ENCODE measurements around the gene MUC4. TPM values are rescaled to one million over a fixed set of nuclear protein-coding genes. Genes with fewer than 3 reads are reported as not detected.

MUC4 gene
- polyA plus RNA-seq, 3 donors = not detected

DNA sequence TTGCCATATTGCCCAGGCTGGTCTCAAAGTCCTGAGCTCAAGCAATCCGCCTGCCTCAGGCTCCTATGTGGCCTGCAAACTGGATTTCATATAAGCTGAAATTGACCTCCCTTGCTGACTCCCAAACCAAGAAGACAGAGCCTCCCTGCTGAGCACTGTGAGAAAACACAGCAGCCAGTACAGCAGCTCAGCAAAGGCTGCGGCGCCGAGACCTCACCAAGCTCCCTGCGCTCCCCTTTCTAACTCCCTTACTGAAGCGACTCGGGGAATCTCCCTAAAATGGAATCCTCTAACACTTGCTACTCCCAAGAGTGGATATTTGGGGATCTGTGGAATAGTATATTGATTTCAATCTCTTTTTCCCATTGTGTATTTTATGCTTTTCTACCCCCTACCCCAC is 56.3 kb downstream of the MUC4 start:
- H3K4me3 ChIP-seq (replicated peaks in 1 of 3; ENCODE audit: low read depth in 2 of 3, low read length in 3 of 3) = no peak overlapping the region
- no peaks in the 10 kb centered on the region for H3K9me3 ChIP-seq (replicated peaks in 1 of 2; ENCODE audit: control insufficient read depth in 1 of 2, insufficient read depth in 1 of 2, low read length in 2 of 2)
- H3K27me3 ChIP-seq (ENCODE audit: control insufficient read depth in 2 of 2, insufficient read depth in 2 of 2, low read length in 2 of 2) = peaks cover under 1 to 13% of the 10 kb centered on the region in 2 donors
- no peak overlapping the region for H2AFZ ChIP-seq (ENCODE audit: insufficient read depth, low read depth, low read length, poor library complexity, severe bottlenecking)
- Mint-ChIP-seq H3K36me3 (no peaks in the 10 kb centered on the region), H3K27ac (no peak overlapping the region), H3K9me3 (peaks cover 0 to 2% (median 0%) of the 10 kb centered on the region in 7 donors), H3K4me1 (no peaks in the 10 kb centered on the region), H3K4me3 (no peak overlapping the region), H3K27me3 (ENCODE audit: low read depth in 3 of 3) (peaks cover 20 to 40% (median 29%) of the 10 kb centered on the region in 3 donors)
- H3K27ac ChIP-seq (ENCODE audit: low read depth in 1 of 2, low read length in 2 of 2) = no peak overlapping the region
- intact Hi-C loops (cut with micrococcal nuclease) = no loop called here
- TF ChIP-seq, protein P1, sequence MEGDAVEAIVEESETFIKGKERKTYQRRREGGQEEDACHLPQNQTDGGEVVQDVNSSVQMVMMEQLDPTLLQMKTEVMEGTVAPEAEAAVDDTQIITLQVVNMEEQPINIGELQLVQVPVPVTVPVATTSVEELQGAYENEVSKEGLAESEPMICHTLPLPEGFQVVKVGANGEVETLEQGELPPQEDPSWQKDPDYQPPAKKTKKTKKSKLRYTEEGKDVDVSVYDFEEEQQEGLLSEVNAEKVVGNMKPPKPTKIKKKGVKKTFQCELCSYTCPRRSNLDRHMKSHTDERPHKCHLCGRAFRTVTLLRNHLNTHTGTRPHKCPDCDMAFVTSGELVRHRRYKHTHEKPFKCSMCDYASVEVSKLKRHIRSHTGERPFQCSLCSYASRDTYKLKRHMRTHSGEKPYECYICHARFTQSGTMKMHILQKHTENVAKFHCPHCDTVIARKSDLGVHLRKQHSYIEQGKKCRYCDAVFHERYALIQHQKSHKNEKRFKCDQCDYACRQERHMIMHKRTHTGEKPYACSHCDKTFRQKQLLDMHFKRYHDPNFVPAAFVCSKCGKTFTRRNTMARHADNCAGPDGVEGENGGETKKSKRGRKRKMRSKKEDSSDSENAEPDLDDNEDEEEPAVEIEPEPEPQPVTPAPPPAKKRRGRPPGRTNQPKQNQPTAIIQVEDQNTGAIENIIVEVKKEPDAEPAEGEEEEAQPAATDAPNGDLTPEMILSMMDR (IDR thresholded peaks at IDR 0.05) = no peak
- DNase-seq = no peak
- WGBS (ENCODE audit: insufficient coverage) = 88% methylated on average over 1 of the region's 7 CpGs
- no peaks in the 10 kb centered on the region for H3K79me2 ChIP-seq (ENCODE audit: insufficient read depth, low read length)
- H3K36me3 ChIP-seq (replicated peaks in 1 of 2; ENCODE audit: control insufficient read depth in 1 of 2, insufficient read depth in 2 of 2, low read length in 2 of 2) = no peaks in the 10 kb centered on the region
- no peaks in the 10 kb centered on the region for H4K20me1 ChIP-seq (ENCODE audit: insufficient read depth, low read length)
- no peak overlapping the region for H3K4me2 ChIP-seq (replicated peaks; ENCODE audit: extremely low read depth, low read length, poor library complexity, severe bottlenecking)
- H3K4me1 ChIP-seq (ENCODE audit: control insufficient read depth in 1 of 2, insufficient read depth in 2 of 2, low read length in 2 of 2) = no peaks in the 10 kb centered on the region
- H3K9ac ChIP-seq (ENCODE audit: insufficient read depth, low read length, poor library complexity, severe bottlenecking) = no peak overlapping the region

DNA sequence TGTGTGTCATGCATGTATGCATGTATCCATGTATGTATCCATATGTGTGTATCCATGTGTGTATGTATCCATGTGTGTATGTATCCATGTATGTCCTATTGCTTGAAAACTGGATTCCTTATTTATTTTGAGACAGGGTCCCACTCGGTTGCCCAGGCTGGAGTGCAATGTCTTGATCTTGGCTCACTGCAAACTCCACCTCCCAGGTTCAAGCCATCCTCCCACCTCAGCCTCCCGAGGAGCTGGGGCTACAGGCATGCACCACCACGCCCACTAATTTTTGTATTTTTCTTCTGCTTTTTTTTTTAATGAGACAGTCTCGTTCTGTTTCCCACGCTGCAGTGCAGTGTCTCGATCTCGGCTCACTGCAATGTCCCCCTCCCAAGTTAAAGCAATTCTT is 56.8 kb downstream of the MUC4 start:
- no peak overlapping the region for H3K4me3 ChIP-seq (replicated peaks in 1 of 3; ENCODE audit: low read depth in 2 of 3, low read length in 3 of 3)
- intact Hi-C loops (cut with micrococcal nuclease) = no loop called here
- no peaks in the 10 kb centered on the region for H4K20me1 ChIP-seq (ENCODE audit: insufficient read depth, low read length)
- no peaks in the 10 kb centered on the region for H3K79me2 ChIP-seq (ENCODE audit: insufficient read depth, low read length)
- WGBS (ENCODE audit: insufficient coverage) = 91% methylated on average over 7 of the region's 7 CpGs
- Mint-ChIP-seq H3K4me3 (no peak overlapping the region), H3K36me3 (no peaks in the 10 kb centered on the region), H3K27ac (no peak overlapping the region), H3K4me1 (no peaks in the 10 kb centered on the region), H3K27me3 (ENCODE audit: low read depth in 3 of 3) (peaks cover 22 to 37% (median 24%) of the 10 kb centered on the region in 3 donors), H3K9me3 (peaks cover 0 to 2% (median 0%) of the 10 kb centered on the region in 7 donors)
- H2AFZ ChIP-seq (ENCODE audit: insufficient read depth, low read depth, low read length, poor library complexity, severe bottlenecking) = no peak overlapping the region
- TF ChIP-seq, protein P1 (IDR thresholded peaks at IDR 0.05) = no peak
- no peaks in the 10 kb centered on the region for H3K36me3 ChIP-seq (replicated peaks in 1 of 2; ENCODE audit: control insufficient read depth in 1 of 2, insufficient read depth in 2 of 2, low read length in 2 of 2)
- DNase-seq = no peak
- peaks cover 0 to 12% of the 10 kb centered on the region in 2 donors for H3K27me3 ChIP-seq (ENCODE audit: control insufficient read depth in 2 of 2, insufficient read depth in 2 of 2, low read length in 2 of 2)
- no peaks in the 10 kb centered on the region for H3K4me1 ChIP-seq (ENCODE audit: control insufficient read depth in 1 of 2, insufficient read depth in 2 of 2, low read length in 2 of 2)
- H3K9me3 ChIP-seq (replicated peaks in 1 of 2; ENCODE audit: control insufficient read depth in 1 of 2, insufficient read depth in 1 of 2, low read length in 2 of 2) = no peaks in the 10 kb centered on the region
- no peak overlapping the region for H3K9ac ChIP-seq (ENCODE audit: insufficient read depth, low read length, poor library complexity, severe bottlenecking)
- H3K27ac ChIP-seq (ENCODE audit: low read depth in 1 of 2, low read length in 2 of 2) = no peak overlapping the region
- no peak overlapping the region for H3K4me2 ChIP-seq (replicated peaks; ENCODE audit: extremely low read depth, low read length, poor library complexity, severe bottlenecking)

All from CD14-positive monocyte (primary cell).